ENCODE results near the gene ADCY10.

ADCY10 gene

GRCh38 chr1:167923324-167924056, 9.6 kb upstream of the ADCY10 start:
- TF ChIP-seq, protein P1, sequence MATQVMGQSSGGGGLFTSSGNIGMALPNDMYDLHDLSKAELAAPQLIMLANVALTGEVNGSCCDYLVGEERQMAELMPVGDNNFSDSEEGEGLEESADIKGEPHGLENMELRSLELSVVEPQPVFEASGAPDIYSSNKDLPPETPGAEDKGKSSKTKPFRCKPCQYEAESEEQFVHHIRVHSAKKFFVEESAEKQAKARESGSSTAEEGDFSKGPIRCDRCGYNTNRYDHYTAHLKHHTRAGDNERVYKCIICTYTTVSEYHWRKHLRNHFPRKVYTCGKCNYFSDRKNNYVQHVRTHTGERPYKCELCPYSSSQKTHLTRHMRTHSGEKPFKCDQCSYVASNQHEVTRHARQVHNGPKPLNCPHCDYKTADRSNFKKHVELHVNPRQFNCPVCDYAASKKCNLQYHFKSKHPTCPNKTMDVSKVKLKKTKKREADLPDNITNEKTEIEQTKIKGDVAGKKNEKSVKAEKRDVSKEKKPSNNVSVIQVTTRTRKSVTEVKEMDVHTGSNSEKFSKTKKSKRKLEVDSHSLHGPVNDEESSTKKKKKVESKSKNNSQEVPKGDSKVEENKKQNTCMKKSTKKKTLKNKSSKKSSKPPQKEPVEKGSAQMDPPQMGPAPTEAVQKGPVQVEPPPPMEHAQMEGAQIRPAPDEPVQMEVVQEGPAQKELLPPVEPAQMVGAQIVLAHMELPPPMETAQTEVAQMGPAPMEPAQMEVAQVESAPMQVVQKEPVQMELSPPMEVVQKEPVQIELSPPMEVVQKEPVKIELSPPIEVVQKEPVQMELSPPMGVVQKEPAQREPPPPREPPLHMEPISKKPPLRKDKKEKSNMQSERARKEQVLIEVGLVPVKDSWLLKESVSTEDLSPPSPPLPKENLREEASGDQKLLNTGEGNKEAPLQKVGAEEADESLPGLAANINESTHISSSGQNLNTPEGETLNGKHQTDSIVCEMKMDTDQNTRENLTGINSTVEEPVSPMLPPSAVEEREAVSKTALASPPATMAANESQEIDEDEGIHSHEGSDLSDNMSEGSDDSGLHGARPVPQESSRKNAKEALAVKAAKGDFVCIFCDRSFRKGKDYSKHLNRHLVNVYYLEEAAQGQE (IDR thresholded peaks at IDR 0.05; ENCODE audit: insufficient replicate concordance, low read depth): no peak
- TF ChIP-seq SPI1 (IDR thresholded peaks at IDR 0.05; ENCODE audit: borderline replicate concordance, low read depth): no peak
- no peak for TF ChIP-seq GABPA (IDR thresholded peaks at IDR 0.05; ENCODE audit: low read depth)
- no peak for TF ChIP-seq POLR2AphosphoS5 (IDR thresholded peaks at IDR 0.05; ENCODE audit: low read depth)
- TF ChIP-seq, protein P2, sequence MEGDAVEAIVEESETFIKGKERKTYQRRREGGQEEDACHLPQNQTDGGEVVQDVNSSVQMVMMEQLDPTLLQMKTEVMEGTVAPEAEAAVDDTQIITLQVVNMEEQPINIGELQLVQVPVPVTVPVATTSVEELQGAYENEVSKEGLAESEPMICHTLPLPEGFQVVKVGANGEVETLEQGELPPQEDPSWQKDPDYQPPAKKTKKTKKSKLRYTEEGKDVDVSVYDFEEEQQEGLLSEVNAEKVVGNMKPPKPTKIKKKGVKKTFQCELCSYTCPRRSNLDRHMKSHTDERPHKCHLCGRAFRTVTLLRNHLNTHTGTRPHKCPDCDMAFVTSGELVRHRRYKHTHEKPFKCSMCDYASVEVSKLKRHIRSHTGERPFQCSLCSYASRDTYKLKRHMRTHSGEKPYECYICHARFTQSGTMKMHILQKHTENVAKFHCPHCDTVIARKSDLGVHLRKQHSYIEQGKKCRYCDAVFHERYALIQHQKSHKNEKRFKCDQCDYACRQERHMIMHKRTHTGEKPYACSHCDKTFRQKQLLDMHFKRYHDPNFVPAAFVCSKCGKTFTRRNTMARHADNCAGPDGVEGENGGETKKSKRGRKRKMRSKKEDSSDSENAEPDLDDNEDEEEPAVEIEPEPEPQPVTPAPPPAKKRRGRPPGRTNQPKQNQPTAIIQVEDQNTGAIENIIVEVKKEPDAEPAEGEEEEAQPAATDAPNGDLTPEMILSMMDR (IDR thresholded peaks at IDR 0.05; ENCODE audit: insufficient read depth, low read length): no peak
- H3K27ac ChIP-seq (replicated peaks): no peak overlapping the region
- H3K27me3 ChIP-seq (ENCODE audit: insufficient read depth, poor library complexity, severe bottlenecking): no peaks in the 10 kb centered on the region
- DNase-seq (ENCODE audit: low read depth in 1 of 2, low spot score in 1 of 2): no peak
- H3K4me3 ChIP-seq (replicated peaks; ENCODE audit: insufficient read depth, low read length): no peak overlapping the region

DNA sequence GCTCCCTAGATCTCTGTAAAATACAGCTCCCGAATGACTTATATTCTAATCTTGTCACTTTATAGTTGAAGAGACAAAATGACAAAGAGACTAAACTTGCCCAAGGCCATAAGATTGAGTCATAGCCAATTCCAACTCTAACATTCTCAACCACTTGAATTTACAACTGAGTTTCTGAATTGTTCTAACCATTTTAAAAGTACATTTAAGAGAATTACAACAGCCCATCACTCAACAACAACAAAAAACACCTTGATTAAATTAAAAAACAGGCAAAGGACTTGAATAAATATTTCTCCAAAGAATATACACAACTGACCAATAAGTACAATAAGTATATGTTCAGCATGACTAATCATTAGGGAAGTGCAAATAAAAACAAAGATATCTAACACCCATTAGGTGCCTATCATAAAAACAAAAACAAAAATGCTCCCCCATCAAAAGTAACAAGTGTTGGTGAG, 8.7 kb upstream of the ADCY10 start:
- Histone ChIP-seq H3K27me3 (ENCODE audit: insufficient read depth, poor library complexity, severe bottlenecking) (no peaks in the 10 kb centered on the region), H3K4me3 (replicated peaks; ENCODE audit: insufficient read depth, low read length) (no peak overlapping the region), H3K27ac (replicated peaks) (no peak overlapping the region)
- no peak for TF ChIP-seq SPI1 (IDR thresholded peaks at IDR 0.05; ENCODE audit: borderline replicate concordance, low read depth)
- TF ChIP-seq, protein P1 (IDR thresholded peaks at IDR 0.05; ENCODE audit: insufficient replicate concordance, low read depth): no peak
- TF ChIP-seq, protein P2 (IDR thresholded peaks at IDR 0.05; ENCODE audit: insufficient read depth, low read length): no peak
- TF ChIP-seq POLR2AphosphoS5 (IDR thresholded peaks at IDR 0.05; ENCODE audit: low read depth): no peak
- TF ChIP-seq GABPA (IDR thresholded peaks at IDR 0.05; ENCODE audit: low read depth): no peak
- DNase-seq (ENCODE audit: low read depth in 1 of 2, low spot score in 1 of 2): no peak

- no peak overlapping the region for H3K4me3 ChIP-seq (replicated peaks; ENCODE audit: insufficient read depth, low read length)
- no peak for TF ChIP-seq GABPA (IDR thresholded peaks at IDR 0.05; ENCODE audit: low read depth)
- TF ChIP-seq POLR2AphosphoS5 (IDR thresholded peaks at IDR 0.05; ENCODE audit: low read depth): no peak
- TF ChIP-seq SPI1 (IDR thresholded peaks at IDR 0.05; ENCODE audit: borderline replicate concordance, low read depth): no peak
- TF ChIP-seq, protein P1 (IDR thresholded peaks at IDR 0.05; ENCODE audit: insufficient replicate concordance, low read depth): no peak
- TF ChIP-seq, protein P2 (IDR thresholded peaks at IDR 0.05; ENCODE audit: insufficient read depth, low read length): no peak
- DNase-seq (ENCODE audit: low read depth in 1 of 2, low spot score in 1 of 2): no peak
- H3K27ac ChIP-seq (replicated peaks): no peak overlapping the region; the same call in 1 of the 2 replicates
- H3K27me3 ChIP-seq (ENCODE audit: insufficient read depth, poor library complexity, severe bottlenecking): no peaks in the 10 kb centered on the region
Observed at GRCh38 chr1:167922023-167922422, 8.1 kb upstream of the ADCY10 start.

Measured in HL-60 (cell line).